ENCODE results near the gene WWTR1. TPM values are rescaled to one million over a fixed set of nuclear protein-coding genes. Genes with fewer than 3 reads are reported as not detected.

The WWTR1 gene
- total RNA-seq, 6 experiments from 2014 or later, result 10.6 to 19.7 (median 15.3) TPM

GRCh38 chr3:149646181-149646766 lies 11.6 kb downstream of the WWTR1 start:
- intact Hi-C loops (cut with DNase I), result no loop called here
- WGBS (ENCODE audit: insufficient coverage, low coverage, low lambda C conversion rate, missing lambda C conversion rate), result 94% methylated on average over 4 of the region's 4 CpGs
- no peak for DNase-seq
- no peaks in the 10 kb centered on the region for H3K9me3 ChIP-seq
- H3K4me3 ChIP-seq, result no peak overlapping the region
- TF ChIP-seq CTCF (IDR thresholded peaks at IDR 0.05) (no peak), POLR2A (IDR thresholded peaks at IDR 0.05) (no peak)
- no peaks in the 10 kb centered on the region for H3K36me3 ChIP-seq
- H3K27me3 ChIP-seq, result no peaks in the 10 kb centered on the region
- no peak for ATAC-seq
- no peak overlapping the region for H3K27ac ChIP-seq
- H3K4me1 ChIP-seq, result peaks cover 0 to 27% (median 2%) of the 10 kb centered on the region in 4 donors

GRCh38 chr3:149643963-149644362 lies 13.9 kb downstream of the WWTR1 start:
- no peak overlapping the region for H3K4me3 ChIP-seq
- H3K27me3 ChIP-seq, result no peaks in the 10 kb centered on the region
- H3K36me3 ChIP-seq, result no peaks in the 10 kb centered on the region
- no peak overlapping the region for H3K27ac ChIP-seq
- 95% methylated on average over 3 of the region's 3 CpGs for WGBS (ENCODE audit: insufficient coverage, low coverage, low lambda C conversion rate, missing lambda C conversion rate)
- intact Hi-C loops (cut with DNase I), result no loop called here
- no peak for TF ChIP-seq CTCF (IDR thresholded peaks at IDR 0.05)
- H3K9me3 ChIP-seq, result no peaks in the 10 kb centered on the region
- peaks cover 0 to 37% (median 2%) of the 10 kb centered on the region in 4 donors for H3K4me1 ChIP-seq
- no peak for DNase-seq
- ATAC-seq, result no peak

- H3K27ac ChIP-seq, result peak overlapping the region in 2 of 3 donors; percentile 49 to 58
These were observed 14.4 kb downstream of the WWTR1 start for GRCh38 chr3:149643482-149643798.

GRCh38 chr3:149640976-149641728 lies 16.7 kb downstream of the WWTR1 start:
- Histone ChIP-seq H3K9me3 (no peaks in the 10 kb centered on the region), H3K4me1 (peaks cover 0 to 46% (median 2%) of the 10 kb centered on the region in 4 donors), H3K36me3 (no peaks in the 10 kb centered on the region), H3K4me3 (no peak overlapping the region), H3K27me3 (no peaks in the 10 kb centered on the region), H3K27ac (peak overlapping the region in 1 of 3 donors; percentile 58)
- WGBS (ENCODE audit: insufficient coverage, low coverage, low lambda C conversion rate, missing lambda C conversion rate), result 64% methylated on average over 7 of the region's 7 CpGs
- peak; percentile 25 to 72 (median 34) for ATAC-seq
- intact Hi-C loops (cut with DNase I), result no loop called here
- DNase-seq, result no peak
- TF ChIP-seq CTCF (IDR thresholded peaks at IDR 0.05) (no peak), POLR2A (IDR thresholded peaks at IDR 0.05) (no peak)

More at GRCh38 chr3:149643482-149643798, 14.4 kb downstream of the WWTR1 start:
- no peaks in the 10 kb centered on the region for H3K9me3 ChIP-seq
- H3K27me3 ChIP-seq, result no peaks in the 10 kb centered on the region
- 57% methylated on average over 4 of the region's 4 CpGs for WGBS (ENCODE audit: insufficient coverage, low coverage, low lambda C conversion rate, missing lambda C conversion rate)
- no peak for ATAC-seq
- H3K4me1 ChIP-seq, result peaks cover 0 to 42% (median 2%) of the 10 kb centered on the region in 4 donors
- intact Hi-C loops (cut with DNase I), result no loop called here
- no peak for DNase-seq
- no peak overlapping the region for H3K4me3 ChIP-seq
- no peaks in the 10 kb centered on the region for H3K36me3 ChIP-seq
- TF ChIP-seq CTCF (IDR thresholded peaks at IDR 0.05), result no peak
- TF ChIP-seq POLR2A (IDR thresholded peaks at IDR 0.05), result no peak

Measured in right lobe of liver (tissue), 6 donors.